Activated CD4-positive, alpha-beta T cell treated with anti-CD3 and anti-CD28 coated beads, Interleukin-2, Interleukin-6, amounts not matched to agents 100 ng/mL and 50 ng/mL, durations not matched to agents 16 hours and 8 hours (primary cell): ENCODE measurements around the gene OLFML1.

ENCODE experiments used
- DNase-seq: peaks from one replicate; pipeline ENCODE4 v3.0.0-alpha.2; 2020

Gene OLFML1

DNA sequence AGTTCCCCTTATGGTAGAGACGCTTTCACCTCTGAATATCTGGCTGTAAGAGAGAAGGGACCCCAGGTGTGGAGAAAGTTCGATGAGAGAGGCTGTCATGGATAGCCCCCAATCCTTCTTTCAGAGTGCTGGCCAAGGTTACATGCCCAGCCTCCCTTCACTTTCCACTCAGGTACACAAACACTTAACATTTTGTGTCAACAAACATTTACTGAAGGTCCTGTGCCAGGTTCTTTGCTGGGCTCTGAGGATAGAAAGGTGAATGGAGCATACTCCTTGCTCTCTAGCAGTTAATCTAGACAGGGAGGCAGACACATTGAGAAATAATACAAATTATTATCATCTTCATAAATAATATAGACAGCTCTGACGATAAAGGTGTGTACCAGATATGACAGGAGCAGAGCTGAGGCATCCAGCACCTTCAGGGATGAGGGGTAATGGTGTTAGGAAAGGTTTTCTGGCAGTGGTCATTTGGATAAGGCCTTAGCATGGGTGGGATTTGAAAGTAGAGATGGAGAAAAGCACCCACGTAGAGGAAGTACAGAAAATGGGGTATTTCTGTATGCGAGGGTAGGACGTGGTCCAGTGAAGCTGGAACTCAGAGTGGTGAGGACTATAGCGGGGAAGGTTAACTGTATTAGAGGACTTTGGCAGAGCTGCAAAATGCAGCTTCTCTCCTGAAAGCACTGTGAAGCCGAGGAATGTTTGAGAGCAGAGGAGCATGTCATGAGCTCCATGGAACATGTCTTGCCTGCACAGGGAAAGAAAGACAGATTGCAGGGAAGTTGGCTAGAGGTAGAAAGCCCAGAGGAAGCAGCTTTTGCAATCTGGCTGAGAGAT is 48.1 kb downstream of the OLFML1 start:
- DNase-seq: no peak

DNA sequence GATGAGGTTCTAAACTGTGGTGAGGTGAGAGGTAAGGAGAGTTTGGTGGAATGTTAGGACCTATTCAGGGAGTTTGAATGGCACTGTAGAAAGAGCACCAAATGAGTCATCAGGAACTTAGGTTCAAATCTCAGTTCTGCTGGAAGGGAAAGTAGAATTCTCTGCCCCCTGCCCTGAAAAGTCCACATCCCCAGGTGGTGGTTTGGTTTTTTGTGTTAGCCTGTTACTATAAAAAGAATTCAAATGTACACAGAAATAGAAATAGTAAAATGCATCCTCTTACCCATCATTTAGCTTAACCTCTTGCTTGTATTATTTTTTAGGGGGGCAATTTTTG is 48.7 kb downstream of the OLFML1 start:
- no peak for DNase-seq

GRCh38 chr11:7536100-7536499 is 50.8 kb downstream of the OLFML1 start:
- DNase-seq: no peak

DNA sequence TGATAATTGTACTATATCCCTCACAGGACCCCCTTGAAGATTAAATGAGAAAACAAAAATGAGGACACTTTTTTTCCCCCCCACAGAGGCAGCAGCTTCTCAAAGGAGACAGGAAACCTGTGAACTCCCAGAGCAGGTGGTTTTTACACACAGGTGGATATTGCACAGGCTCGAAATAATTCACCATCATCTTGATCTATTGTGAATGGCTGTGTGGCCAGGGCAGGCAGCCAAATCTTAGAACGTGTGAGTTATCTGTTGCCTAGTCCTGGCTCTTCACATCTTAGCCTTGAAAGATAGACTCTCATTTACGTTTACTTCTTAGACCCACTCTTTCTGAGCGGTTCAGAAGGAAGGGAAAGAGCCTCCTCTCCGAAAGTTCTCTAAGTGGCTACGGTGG is 52.0 kb downstream of the OLFML1 start:
- DNase-seq: no peak

DNA sequence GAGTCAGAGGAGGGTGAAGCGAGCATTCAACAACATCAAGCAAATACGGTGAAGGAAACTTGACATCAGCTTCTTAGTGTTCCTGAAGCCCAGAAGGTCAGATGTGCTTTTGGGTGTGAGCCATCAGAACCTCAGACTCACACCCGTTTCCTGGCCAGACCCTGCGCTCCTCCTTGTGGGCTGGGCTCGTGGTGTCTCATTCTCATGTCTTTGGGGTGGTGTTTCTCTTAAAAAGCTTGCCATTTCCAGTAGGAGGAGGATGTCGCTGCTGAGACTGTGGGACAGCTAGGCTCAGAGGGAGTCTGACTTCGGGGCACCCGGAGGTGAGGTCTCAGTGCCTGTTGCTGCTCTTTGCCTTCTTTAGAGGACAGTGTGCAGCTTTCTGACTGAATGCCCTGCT is 52.7 kb downstream of the OLFML1 start:
- peak; percentile 9 for DNase-seq

- DNase-seq: no peak
Observed at GRCh38 chr11:7538466-7539454, 53.5 kb downstream of the OLFML1 start.

GRCh38 chr11:7540830-7541555 is 55.7 kb downstream of the OLFML1 start:
- DNase-seq: no peak

GRCh38 chr11:7543302-7543701 is 58.0 kb downstream of the OLFML1 start:
- no peak for DNase-seq

DNA sequence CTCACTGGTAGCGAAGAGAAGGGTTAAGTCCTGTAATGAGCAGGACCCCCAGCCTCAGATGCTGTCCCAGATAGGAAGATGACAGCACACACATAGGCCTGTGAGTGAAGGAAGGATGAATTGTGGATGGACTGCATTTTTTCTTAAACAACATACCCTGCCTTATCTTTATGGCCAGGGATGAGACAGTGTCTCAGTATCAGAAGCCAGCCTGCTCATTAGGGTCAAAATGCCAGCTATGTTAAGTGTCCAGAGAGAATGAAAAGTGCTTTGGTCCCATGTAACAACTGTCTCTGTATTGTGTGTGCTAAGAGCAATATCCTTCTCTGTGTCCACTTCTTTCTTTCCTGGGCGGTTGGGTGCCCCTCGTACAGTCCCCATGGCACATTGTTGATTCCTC is 58.7 kb downstream of the OLFML1 start:
- DNase-seq: no peak

GRCh38 chr11:7545611-7546010 is 60.3 kb downstream of the OLFML1 start:
- DNase-seq: no peak

GRCh38 chr11:7546324-7546791 is 61.1 kb downstream of the OLFML1 start:
- no peak for DNase-seq

- DNase-seq: no peak
Observed at GRCh38 chr11:7547687-7548086, 62.4 kb downstream of the OLFML1 start.

GRCh38 chr11:7548659-7549274 is 63.5 kb downstream of the OLFML1 start:
- peak; percentile 16 for DNase-seq

DNA sequence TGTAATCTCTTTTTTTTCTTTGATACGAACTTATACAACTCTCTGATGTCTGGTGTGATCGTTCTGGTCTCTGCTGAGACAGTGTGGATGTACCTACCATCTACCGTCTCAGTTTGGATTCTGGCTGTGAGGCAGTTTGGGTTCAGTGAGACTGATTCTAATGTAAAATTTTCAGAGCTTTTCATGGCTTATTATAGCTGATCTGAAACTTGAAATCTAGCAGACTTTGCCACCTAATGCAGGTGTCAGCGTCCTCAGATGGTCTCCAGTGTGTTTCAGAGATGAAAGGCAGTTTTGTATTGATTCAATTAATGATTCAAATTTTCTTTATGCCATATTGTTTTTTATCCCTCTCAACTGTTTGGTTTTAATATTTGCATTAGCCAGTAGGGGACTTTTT is 64.4 kb downstream of the OLFML1 start:
- DNase-seq: no peak

- no peak for DNase-seq
Observed at GRCh38 chr11:7551571-7551970, 66.3 kb downstream of the OLFML1 start.

DNA sequence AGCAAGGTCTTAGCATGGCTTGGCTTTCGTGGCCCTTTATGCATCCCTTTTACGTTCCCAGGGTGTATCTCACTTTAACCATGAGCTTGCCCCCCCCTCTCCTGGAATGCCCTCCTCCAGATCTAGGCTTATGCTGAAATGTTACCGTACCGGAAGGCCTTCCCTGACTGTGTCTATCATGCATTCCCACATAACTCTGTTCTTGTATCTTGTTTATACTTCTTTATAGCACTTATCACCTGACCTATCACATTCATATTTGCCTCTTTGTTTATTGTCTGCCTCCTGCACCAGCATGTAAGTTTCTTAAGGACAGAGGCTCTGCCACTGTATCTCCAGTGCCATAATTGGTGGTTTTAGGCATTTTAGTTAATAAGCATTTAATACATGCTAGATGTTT is 67.4 kb downstream of the OLFML1 start:
- no peak for DNase-seq

- no peak for DNase-seq
Observed at GRCh38 chr11:7555052-7555699, 69.9 kb downstream of the OLFML1 start.

- no peak for DNase-seq
Observed at GRCh38 chr11:7558046-7558445, 72.7 kb downstream of the OLFML1 start.

GRCh38 chr11:7559398-7560283 is 74.3 kb downstream of the OLFML1 start:
- no peak for DNase-seq
